Progenitor cell of endocrine pancreas (in vitro differentiated cells): ENCODE data around the gene PRXL2B. TPM values are rescaled to one million over a fixed set of nuclear protein-coding genes. Genes with fewer than 3 reads are reported as not detected.
"Not testable (repeated sequence)": the region's sequence is repeated elsewhere in the genome, so short reads cannot be mapped to it uniquely, and the experiment has no call there.

ENCODE experiments used
- DNase-seq: peaks from one replicate; pipeline ENCODE4 v3.0.0; 2021; ENCODE audit warnings: low spot score; ENCODE audit not compliant: unreplicated experiment
- H3K27ac Mint-ChIP-seq: 2 replicates; pipeline ENCODE4 v1.8.0; 2021; ENCODE audit warnings: mild to moderate bottlenecking, moderate library complexity, mixed read lengths
- H3K27me3 Mint-ChIP-seq: 2 replicates; pipeline ENCODE4 v1.8.0; 2021; ENCODE audit warnings: mixed read lengths
- H3K36me3 Mint-ChIP-seq: 2 replicates; pipeline ENCODE4 v1.8.0; 2022; ENCODE audit warnings: mixed read lengths; ENCODE audit not compliant: insufficient read depth
- H3K4me1 Mint-ChIP-seq: 2 replicates; pipeline ENCODE4 v1.8.0; 2021; ENCODE audit warnings: low read depth, mixed read lengths
- H3K4me3 Mint-ChIP-seq: 2 replicates; pipeline ENCODE4 v1.8.0; 2021; ENCODE audit warnings: low read depth, mild to moderate bottlenecking, moderate library complexity, mixed read lengths
- H3K9me3 Mint-ChIP-seq: 2 replicates; pipeline ENCODE4 v1.8.0; 2021; ENCODE audit warnings: low read depth, mixed read lengths
- CTCF ChIP-seq: fragments of 200-600 bp; sonication (generic); IDR thresholded peaks from one replicate; pipeline ENCODE4 v1.5.0; 2021; ENCODE audit warnings: antibody characterized with exemption, mild to moderate bottlenecking; ENCODE audit not compliant: unreplicated experiment
- total RNA-seq: library from RNA; stranded (reverse); gene quantifications from 2 replicates; pipeline ENCODE4 v1.2.1, GENCODE V29; 2021

The PRXL2B gene
- total RNA-seq, 1 donor from 2014 or later, result 36.4 TPM

- peaks cover under 1% of the 10 kb centered on the region for H3K27me3 Mint-ChIP-seq
- H3K36me3 Mint-ChIP-seq, result no peaks in the 10 kb centered on the region
- no peak overlapping the region for H3K4me3 Mint-ChIP-seq
- H3K9me3 Mint-ChIP-seq, result no peaks in the 10 kb centered on the region
- TF ChIP-seq CTCF, result no peak
- DNase-seq, result no peak
- H3K27ac Mint-ChIP-seq, result no peak overlapping the region
- H3K4me1 Mint-ChIP-seq, result peaks cover 9% of the 10 kb centered on the region
Observed at GRCh38 chr1:2566101-2567045, 20.2 kb upstream of the PRXL2B start.

GRCh38 chr1:2567083-2567679, 19.4 kb upstream of the PRXL2B start:
- Mint-ChIP-seq H3K36me3 (no peaks in the 10 kb centered on the region), H3K27me3 (no peaks in the 10 kb centered on the region), H3K4me1 (peaks cover 9% of the 10 kb centered on the region), H3K27ac (no peak overlapping the region), H3K4me3 (no peak overlapping the region), H3K9me3 (no peaks in the 10 kb centered on the region)
- no peak for DNase-seq
- TF ChIP-seq CTCF, result no peak

- not testable (repeated sequence) for H3K36me3 Mint-ChIP-seq, H3K4me1 Mint-ChIP-seq, H3K9me3 Mint-ChIP-seq, H3K27ac Mint-ChIP-seq, H3K4me3 Mint-ChIP-seq, H3K27me3 Mint-ChIP-seq, DNase-seq
Observed at GRCh38 chr1:2568187-2568816, 18.3 kb upstream of the PRXL2B start.

GRCh38 chr1:2569060-2569459, 17.5 kb upstream of the PRXL2B start:
- TF ChIP-seq CTCF, result no peak
- Mint-ChIP-seq H3K9me3 (peaks cover 14% of the 10 kb centered on the region), H3K27ac (no peak overlapping the region), H3K27me3 (no peaks in the 10 kb centered on the region), H3K4me1 (peaks cover 5% of the 10 kb centered on the region), H3K36me3 (peaks cover 3% of the 10 kb centered on the region), H3K4me3 (no peak overlapping the region)
- DNase-seq, result no peak

- H3K36me3 Mint-ChIP-seq, H3K27ac Mint-ChIP-seq, H3K27me3 Mint-ChIP-seq, H3K4me3 Mint-ChIP-seq, DNase-seq, H3K4me1 Mint-ChIP-seq: not testable (repeated sequence)
- peaks cover 14% of the 10 kb centered on the region for H3K9me3 Mint-ChIP-seq
Observed at GRCh38 chr1:2569703-2570102, 16.9 kb upstream of the PRXL2B start.

- no peak for TF ChIP-seq CTCF
- H3K27ac Mint-ChIP-seq, result no peak overlapping the region
- no peaks in the 10 kb centered on the region for H3K27me3 Mint-ChIP-seq
- DNase-seq, result no peak
- peaks cover 3% of the 10 kb centered on the region for H3K4me1 Mint-ChIP-seq
- H3K9me3 Mint-ChIP-seq, result peaks cover 14% of the 10 kb centered on the region
- no peak overlapping the region for H3K4me3 Mint-ChIP-seq
- H3K36me3 Mint-ChIP-seq, result peaks cover 3% of the 10 kb centered on the region
Observed at GRCh38 chr1:2570332-2570731, 16.2 kb upstream of the PRXL2B start.
